Osteoblast (primary cell): ENCODE results near the gene ASPHD2. TPM values are rescaled to one million over a fixed set of nuclear protein-coding genes. Genes with fewer than 3 reads are reported as not detected.

Experiments used
- DNase-seq: peaks from one replicate; pipeline ENCODE4 v3.0.0; 2011; ENCODE audit warnings: low spot score, mixed read lengths; ENCODE audit not compliant: insufficient read length; ENCODE audit errors: missing footprints
- H2AFZ ChIP-seq: 2 replicates; pipeline ENCODE4 v1.6.0; 2011; ENCODE audit warnings: mild to moderate bottlenecking, low read length
- H3K27ac ChIP-seq: 2 replicates; pipeline ENCODE4 v1.5.1; 2011; ENCODE audit warnings: mild to moderate bottlenecking, low read depth, low read length, moderate library complexity
- H3K27me3 ChIP-seq: 2 replicates; pipeline ENCODE4 v1.6.0; 2012; ENCODE audit warnings: mild to moderate bottlenecking, control low read depth, inconsistent platforms, low read length, moderate library complexity; ENCODE audit not compliant: insufficient read depth
- H3K36me3 ChIP-seq: 2 replicates; pipeline ENCODE4 v1.5.1; 2011; ENCODE audit warnings: mild to moderate bottlenecking, low read length, control low read depth, moderate library complexity; ENCODE audit not compliant: insufficient read depth
- H3K4me1 ChIP-seq: 2 replicates; pipeline ENCODE4 v1.5.1; 2011; ENCODE audit warnings: mild to moderate bottlenecking, low read length, control low read depth, moderate library complexity; ENCODE audit not compliant: insufficient read depth
- H3K4me2 ChIP-seq: 2 replicates; pipeline ENCODE4 v1.6.0; 2011; ENCODE audit warnings: mild to moderate bottlenecking, low read length; ENCODE audit not compliant: insufficient read depth
- H3K4me3 ChIP-seq: fragments of 200-600 bp; sonication (generic); 3 replicates; pipeline ENCODE4 v1.5.1; 2012; ENCODE audit warnings: mild to moderate bottlenecking, low read length, inconsistent platforms; ENCODE audit not compliant: insufficient read depth
- H3K79me2 ChIP-seq: 2 replicates; pipeline ENCODE4 v1.6.0; 2012; ENCODE audit warnings: mild to moderate bottlenecking, low read length, control low read depth, inconsistent platforms; ENCODE audit not compliant: insufficient read depth
- H3K9me3 ChIP-seq: 2 replicates; pipeline ENCODE4 v1.5.1; 2011; ENCODE audit warnings: low read depth, low read length, control low read depth
- H4K20me1 ChIP-seq: 2 replicates; pipeline ENCODE4 v1.6.0; 2012; ENCODE audit warnings: mild to moderate bottlenecking, low read length, control low read depth; ENCODE audit not compliant: insufficient read depth
- CTCF ChIP-seq: IDR thresholded peaks from 2 replicates; pipeline ENCODE4 v1.5.1; 2011; ENCODE audit warnings: mild to moderate bottlenecking, low read depth, low read length, moderate library complexity; ENCODE audit errors: extremely low read depth
- total RNA-seq: library from RNA; depleted of rRNA; stranded (reverse); fragments of >200 nt; gene quantifications from 2 replicates; pipeline ENCODE4 v1.2.3, GENCODE V29; 2012

Gene ASPHD2
- total RNA-seq, 1 donor, result 6.2 TPM

GRCh38 chr22:26383968-26384556 lies 45.0 kb upstream of the ASPHD2 start:
- H3K9me3 ChIP-seq, result no peaks in the 10 kb centered on the region
- H3K36me3 ChIP-seq, result no peaks in the 10 kb centered on the region
- TF ChIP-seq CTCF, result no peak
- no peak overlapping the region for H2AFZ ChIP-seq
- H3K4me3 ChIP-seq, result no peak overlapping the region
- H3K79me2 ChIP-seq, result no peaks in the 10 kb centered on the region
- no peak overlapping the region for H3K27ac ChIP-seq
- no peaks in the 10 kb centered on the region for H4K20me1 ChIP-seq
- no peak overlapping the region for H3K4me2 ChIP-seq
- DNase-seq, result no peak
- no peaks in the 10 kb centered on the region for H3K4me1 ChIP-seq
- peaks cover 40% of the 10 kb centered on the region for H3K27me3 ChIP-seq

- Histone ChIP-seq H3K4me3 (no peak overlapping the region), H3K9me3 (no peaks in the 10 kb centered on the region), H4K20me1 (no peaks in the 10 kb centered on the region), H3K4me2 (no peak overlapping the region), H3K27me3 (peaks cover 40% of the 10 kb centered on the region), H3K36me3 (no peaks in the 10 kb centered on the region), H3K27ac (no peak overlapping the region), H3K4me1 (no peaks in the 10 kb centered on the region), H2AFZ (no peak overlapping the region), H3K79me2 (no peaks in the 10 kb centered on the region)
- TF ChIP-seq CTCF, result no peak
- DNase-seq, result no peak
These were observed 43.9 kb upstream of the ASPHD2 start for GRCh38 chr22:26385164-26385563.

GRCh38 chr22:26389125-26389524 lies 39.9 kb upstream of the ASPHD2 start:
- no peaks in the 10 kb centered on the region for H4K20me1 ChIP-seq
- H3K4me2 ChIP-seq, result no peak overlapping the region
- no peaks in the 10 kb centered on the region for H3K9me3 ChIP-seq
- H3K27me3 ChIP-seq, result peaks cover 11% of the 10 kb centered on the region
- no peaks in the 10 kb centered on the region for H3K79me2 ChIP-seq
- TF ChIP-seq CTCF, result no peak
- H3K4me1 ChIP-seq, result no peaks in the 10 kb centered on the region
- no peak overlapping the region for H3K27ac ChIP-seq
- H3K4me3 ChIP-seq, result no peak overlapping the region
- DNase-seq, result no peak
- no peaks in the 10 kb centered on the region for H3K36me3 ChIP-seq
- no peak overlapping the region for H2AFZ ChIP-seq

GRCh38 chr22:26391091-26391490 lies 38.0 kb upstream of the ASPHD2 start:
- H3K27me3 ChIP-seq, result peaks cover 4% of the 10 kb centered on the region
- no peaks in the 10 kb centered on the region for H3K9me3 ChIP-seq
- no peak for TF ChIP-seq CTCF
- H2AFZ ChIP-seq, result no peak overlapping the region
- DNase-seq, result no peak
- no peak overlapping the region for H3K4me3 ChIP-seq
- no peak overlapping the region for H3K27ac ChIP-seq
- H3K79me2 ChIP-seq, result no peaks in the 10 kb centered on the region
- no peaks in the 10 kb centered on the region for H3K4me1 ChIP-seq
- H3K36me3 ChIP-seq, result no peaks in the 10 kb centered on the region
- H3K4me2 ChIP-seq, result no peak overlapping the region
- no peaks in the 10 kb centered on the region for H4K20me1 ChIP-seq
